WTC11 (cell line): ENCODE data around the gene EEA1. TPM values are rescaled to one million over a fixed set of nuclear protein-coding genes. Genes with fewer than 3 reads are reported as not detected.

ENCODE experiments used
- ATAC-seq: fragments of 200-7000 bp; cut with Tn5 transposase; 2 replicates; pipeline ENCODE4 v1.10.0; 2021; ENCODE audit warnings: mild to moderate bottlenecking, moderate library complexity
- CTCF ChIA-PET: fragments of 300-600 bp; sonication (Branson Sonifier 250); formaldehyde crosslinking; loops from one replicate; lab custom pipeline; 2021; ENCODE audit warnings: antibody characterized with exemption; lab: Charles Lee
- POLR2A ChIA-PET: fragments of 350-600 bp; sonication (Branson Sonifier 250); formaldehyde crosslinking; loops from one replicate; lab custom pipeline; 2021; ENCODE audit warnings: antibody characterized with exemption; lab: Charles Lee
- DNase-seq: peaks from one replicate; pipeline ENCODE4 v3.0.0; 2021; ENCODE audit warnings: low spot score
- H3K27ac Mint-ChIP-seq: 2 replicates; pipeline ENCODE4 v1.8.0; 2021; ENCODE audit warnings: mixed read lengths
- H3K27me3 Mint-ChIP-seq: 2 replicates; pipeline ENCODE4 v1.8.0; 2021; ENCODE audit warnings: low read depth, mild to moderate bottlenecking, moderate library complexity, mixed read lengths
- H3K36me3 Mint-ChIP-seq: 2 replicates; pipeline ENCODE4 v1.8.0; 2021; ENCODE audit warnings: mixed read lengths
- H3K4me1 Mint-ChIP-seq: 2 replicates; pipeline ENCODE4 v1.8.0; 2022; ENCODE audit warnings: mixed read lengths
- H3K4me3 Mint-ChIP-seq: 2 replicates; pipeline ENCODE4 v1.8.0; 2021; ENCODE audit warnings: mild to moderate bottlenecking, moderate library complexity, mixed read lengths
- H3K9me3 Mint-ChIP-seq: 2 replicates; pipeline ENCODE4 v1.8.0; 2021; ENCODE audit warnings: mixed read lengths
- FOXP1 ChIP-seq: sonication (generic); formaldehyde crosslinking; IDR thresholded peaks from 2 replicates; pipeline ENCODE4 v1.8.0; 2022; ENCODE audit warnings: missing genetic modification reagents, mild to moderate bottlenecking, moderate library complexity, borderline replicate concordance
- NFE2L1 ChIP-seq: sonication (generic); formaldehyde crosslinking; IDR thresholded peaks from 2 replicates; pipeline ENCODE4 v1.8.1; 2023; ENCODE audit warnings: missing genetic modification reagents
- NR2C2 ChIP-seq: sonication (generic); formaldehyde crosslinking; IDR thresholded peaks from 2 replicates; pipeline ENCODE4 v1.8.0; 2022; ENCODE audit warnings: mild to moderate bottlenecking, missing genetic modification reagents
- SMAD4 ChIP-seq: sonication (generic); formaldehyde crosslinking; IDR thresholded peaks from 2 replicates; pipeline ENCODE4 v1.8.0; 2022; ENCODE audit warnings: mild to moderate bottlenecking, missing genetic modification reagents
- STAT6 ChIP-seq: sonication (generic); formaldehyde crosslinking; conservative IDR thresholded peaks from 2 replicates; pipeline ENCODE4 v1.8.1; 2023; ENCODE audit warnings: mild to moderate bottlenecking, low read depth, missing genetic modification reagents, moderate library complexity
- total RNA-seq: library from RNA; stranded (reverse); gene quantifications from 3 replicates; pipeline ENCODE4 v1.2.3, GENCODE V29; 2021

Gene EEA1
- total RNA-seq, 1 experiment from 2014 or later = 20.3 TPM

- ChIA-PET POLR2A (no interaction called here), CTCF (no interaction called here)
- ATAC-seq (no peak), DNase-seq (no peak)
- Mint-ChIP-seq H3K4me3 (no peak overlapping the region), H3K27ac (no peak overlapping the region), H3K36me3 (peaks cover 13% of the 10 kb centered on the region), H3K9me3 (peaks cover 15% of the 10 kb centered on the region), H3K4me1 (peaks cover 15% of the 10 kb centered on the region), H3K27me3 (no peaks in the 10 kb centered on the region)
- TF ChIP-seq NR2C2 (CRISPR knock-in tag) (no peak), FOXP1 (CRISPR knock-in tag) (no peak), STAT6 (CRISPR knock-in tag) (no peak), SMAD4 (CRISPR knock-in tag) (no peak), NFE2L1 (CRISPR knock-in tag) (no peak)
- TF ChIP-seq, all 79 proteins: peak for 0
These were observed 208.0 kb downstream of the EEA1 start for GRCh38 chr12:92721130-92721529.

Other genes with a start within 250 kb of the EEA1 start
- gene PLEKHG7, start 226.3 kb downstream of the EEA1 start, total RNA-seq = not detected in 3 replicates